Body of pancreas (tissue), 4 donors: ENCODE results near the gene NDUFAF5. TPM values are rescaled to one million over a fixed set of nuclear protein-coding genes. Genes with fewer than 3 reads are reported as not detected.

ENCODE experiments used
- ATAC-seq: fragments of 150-250 bp; one replicate; pipeline ENCODE4 v1.9.1; 2016
- DNase-seq, 4 donors: peaks; one replicate each; pipeline ENCODE4 v3.0.0-alpha.2; 2019
- H3K27ac ChIP-seq, 4 donors: fragments of 200-600 bp; sonication (generic); 1 replicate in 3 of 4; 2 replicates in 1 of 4; pipeline versions ENCODE4 v1.5.1 to v1.6.1; 2016 to 2019; ENCODE audit warnings: mild to moderate bottlenecking in 1 of 4, mixed read lengths in 1 of 4, moderate library complexity in 1 of 4
- H3K27me3 ChIP-seq, 2 donors: fragments of 200-600 bp; sonication (generic); one replicate each; pipeline ENCODE4 v1.6.0; 2016; ENCODE audit warnings: mild to moderate bottlenecking in 1 of 2
- H3K36me3 ChIP-seq, 2 donors: fragments of 200-600 bp; sonication (generic); replicated peaks in 1 of 2; 2 replicates each; pipeline ENCODE4 v1.5.1; 2016; ENCODE audit warnings: low read depth in 2 of 2; ENCODE audit not compliant: insufficient read depth in 1 of 2
- H3K4me1 ChIP-seq: fragments of 200-600 bp; sonication (generic); one replicate; pipeline ENCODE4 v1.6.0; 2016
- H3K4me3 ChIP-seq, 2 donors: fragments of 200-600 bp; sonication (generic); 1 replicate in 1 of 2; 2 replicates in 1 of 2; pipeline ENCODE4 v1.5.1; 2016 to 2019
- H3K9me3 ChIP-seq, 3 donors: fragments of 200-600 bp; sonication (generic); 1 replicate in 2 of 3; 2 replicates in 1 of 3; pipeline ENCODE4 v1.5.1; 2016
- POLR2A ChIP-seq, 3 donors: fragments of 450-650 bp; IDR thresholded peaks; one replicate each; pipeline ENCODE4 v1.6.1; 2016; ENCODE audit warnings: antibody characterized with exemption in 3 of 3, mild to moderate bottlenecking in 2 of 3
- WGBS, 2 donors: methylation state at CpG; one replicate each; pipeline ENCODE4 v1.1.5; 2017; 5-methylcytosine and 5-hydroxymethylcytosine counted together
- intact Hi-C: fragments of 100-400 bp; cut with DNase I; formaldehyde crosslinking; loops from one replicate; pipeline ENCODE4 v1.15.1; 2023
- total RNA-seq, 2 donors: library from RNA; depleted of rRNA; stranded (reverse); fragments of >200 nt; gene quantifications; one replicate each; pipeline ENCODE4 v1.1.0, GENCODE V29; 2016
- TF ChIP-seq, protein P1 (sequence below), 7 experiments: fragments of 450-650 bp in 4 of 7; fragments of 200-600 bp in 3 of 7; sonication (generic) in 3 of 7; IDR thresholded peaks; one replicate each; pipeline ENCODE4 v1.5.1; 2016 to 2019; ENCODE audit warnings: antibody characterized with exemption in 7 of 7

Gene NDUFAF5
- total RNA-seq, 2 donors from 2014 or later: 4.4 to 6.3 TPM

DNA sequence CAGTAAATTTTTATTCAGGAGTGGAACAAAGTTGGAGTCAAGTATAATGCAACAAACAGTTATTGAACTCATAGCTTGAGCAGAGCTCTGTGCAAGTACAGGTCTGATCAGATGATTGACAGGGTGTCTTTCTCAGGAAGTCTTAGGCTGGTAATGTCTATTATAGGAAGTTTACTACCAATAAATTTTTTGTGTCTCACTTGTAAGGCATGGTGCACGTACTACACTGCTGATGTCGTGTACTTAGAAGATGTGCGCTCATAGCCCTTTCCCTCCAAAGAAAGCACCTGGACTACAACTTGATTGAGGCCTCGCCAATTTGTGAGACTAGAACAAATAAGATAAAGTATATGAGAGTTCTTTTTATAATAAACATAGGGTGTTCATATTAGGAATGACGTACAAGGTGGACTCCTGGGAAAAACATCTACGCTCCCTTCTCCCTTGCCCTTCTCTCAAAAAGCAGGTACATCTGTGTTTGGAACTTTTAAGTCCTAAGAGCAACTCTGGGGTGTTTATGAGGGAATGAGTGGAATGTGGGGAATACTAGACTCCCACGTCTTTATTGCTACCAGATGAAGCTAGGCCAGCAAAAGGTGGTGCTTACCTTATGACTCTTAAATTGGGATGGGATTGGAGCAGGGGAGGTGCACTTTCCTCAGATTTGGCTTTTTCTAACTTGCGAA is 1.5 kb downstream of the NDUFAF5 start:
- no peak for TF ChIP-seq POLR2A (IDR thresholded peaks at IDR 0.05)
- TF ChIP-seq, protein P1, sequence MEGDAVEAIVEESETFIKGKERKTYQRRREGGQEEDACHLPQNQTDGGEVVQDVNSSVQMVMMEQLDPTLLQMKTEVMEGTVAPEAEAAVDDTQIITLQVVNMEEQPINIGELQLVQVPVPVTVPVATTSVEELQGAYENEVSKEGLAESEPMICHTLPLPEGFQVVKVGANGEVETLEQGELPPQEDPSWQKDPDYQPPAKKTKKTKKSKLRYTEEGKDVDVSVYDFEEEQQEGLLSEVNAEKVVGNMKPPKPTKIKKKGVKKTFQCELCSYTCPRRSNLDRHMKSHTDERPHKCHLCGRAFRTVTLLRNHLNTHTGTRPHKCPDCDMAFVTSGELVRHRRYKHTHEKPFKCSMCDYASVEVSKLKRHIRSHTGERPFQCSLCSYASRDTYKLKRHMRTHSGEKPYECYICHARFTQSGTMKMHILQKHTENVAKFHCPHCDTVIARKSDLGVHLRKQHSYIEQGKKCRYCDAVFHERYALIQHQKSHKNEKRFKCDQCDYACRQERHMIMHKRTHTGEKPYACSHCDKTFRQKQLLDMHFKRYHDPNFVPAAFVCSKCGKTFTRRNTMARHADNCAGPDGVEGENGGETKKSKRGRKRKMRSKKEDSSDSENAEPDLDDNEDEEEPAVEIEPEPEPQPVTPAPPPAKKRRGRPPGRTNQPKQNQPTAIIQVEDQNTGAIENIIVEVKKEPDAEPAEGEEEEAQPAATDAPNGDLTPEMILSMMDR (IDR thresholded peaks at IDR 0.05): no peak
- no peak for DNase-seq
- intact Hi-C loops: no loop called here
- Histone ChIP-seq H3K4me3 (no peak overlapping the region), H3K9me3 (no peaks in the 10 kb centered on the region), H3K4me1 (peaks cover 34% of the 10 kb centered on the region), H3K36me3 (peaks cover 0 to 2% of the 10 kb centered on the region in 2 donors), H3K27ac (peak overlapping the region in 1 of 4 donors; percentile 97), H3K27me3 (no peaks in the 10 kb centered on the region)
- no peak for ATAC-seq
- 54 to 60% methylated on average over 8 of the region's 8 CpGs for WGBS, 2 donors

DNA sequence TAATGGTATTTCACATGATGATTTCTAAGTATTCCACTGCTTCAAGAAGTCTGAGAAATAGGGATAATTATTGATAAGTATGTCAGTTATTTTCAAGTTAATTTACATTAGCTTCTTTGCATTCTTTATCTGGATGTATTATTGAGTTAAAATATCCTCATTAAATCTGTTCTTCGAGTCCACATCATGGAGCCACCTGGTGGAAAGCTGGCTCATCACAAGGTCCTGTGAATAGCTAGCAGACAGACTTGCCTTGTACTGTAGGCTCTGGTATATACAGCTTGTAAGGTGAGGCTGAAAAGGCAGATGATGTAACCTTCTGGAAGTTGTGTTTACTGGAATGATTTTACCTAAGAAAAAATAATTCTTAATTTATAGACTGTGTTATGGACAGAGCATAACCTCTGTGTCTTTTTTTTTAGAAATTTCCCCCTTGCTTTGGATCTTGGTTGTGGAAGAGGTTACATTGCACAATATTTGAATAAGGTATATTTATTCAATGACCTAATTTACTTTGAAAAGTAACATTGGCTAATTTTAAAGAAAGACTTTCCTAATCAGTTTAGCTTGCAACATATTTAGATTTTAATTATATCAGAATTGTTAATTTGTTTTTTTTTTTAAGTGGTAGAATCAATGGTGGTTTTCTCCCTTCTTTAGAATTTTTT is 3.5 kb downstream of the NDUFAF5 start:
- ATAC-seq (peak; percentile 48), DNase-seq (peak; percentile 61 to 70 (median 64))
- intact Hi-C loops: no loop called here
- H3K4me1 ChIP-seq: peaks cover 33% of the 10 kb centered on the region
- H3K27ac ChIP-seq: peak overlapping the region in 2 of 4 donors; percentile 43 to 53
- H3K4me3 ChIP-seq: no peak overlapping the region
- H3K36me3 ChIP-seq: peaks cover 0 to 2% of the 10 kb centered on the region in 2 donors
- H3K27me3 ChIP-seq: no peaks in the 10 kb centered on the region
- 0% methylated on average over 1 of the region's 1 CpG for WGBS, 2 donors
- no peak for TF ChIP-seq POLR2A (IDR thresholded peaks at IDR 0.05)
- TF ChIP-seq, protein P1 (IDR thresholded peaks at IDR 0.05): peak; percentile 12 to 48 (median 44)
- no peaks in the 10 kb centered on the region for H3K9me3 ChIP-seq

DNA sequence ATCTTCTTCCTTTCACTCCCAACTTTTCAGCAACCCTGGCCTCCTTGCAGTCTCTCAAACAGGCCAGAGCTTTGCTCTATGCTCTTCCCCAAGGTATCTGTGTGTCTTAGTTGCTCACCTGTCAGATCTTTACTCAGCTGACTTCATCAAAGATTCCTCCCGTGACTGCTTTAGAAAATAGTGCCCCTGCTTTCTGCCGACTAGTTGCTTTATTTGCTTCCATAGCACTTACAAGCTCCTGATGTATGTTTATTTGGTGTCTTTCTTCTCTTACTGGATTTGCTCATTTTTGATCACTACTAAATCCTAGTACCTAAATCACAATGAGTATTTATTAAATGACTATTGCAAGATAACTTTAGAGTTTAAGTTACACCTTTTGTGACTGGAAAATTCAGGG is 5.9 kb downstream of the NDUFAF5 start:
- H3K4me3 ChIP-seq: no peak overlapping the region
- H3K36me3 ChIP-seq: peaks cover 0 to 11% of the 10 kb centered on the region in 2 donors
- DNase-seq (no peak), ATAC-seq (no peak)
- H3K4me1 ChIP-seq: peaks cover 25% of the 10 kb centered on the region
- TF ChIP-seq, protein P1 (IDR thresholded peaks at IDR 0.05): no peak
- no peak for TF ChIP-seq POLR2A (IDR thresholded peaks at IDR 0.05)
- H3K27ac ChIP-seq: no peak overlapping the region
- intact Hi-C loops: no loop called here
- no peaks in the 10 kb centered on the region for H3K27me3 ChIP-seq
- no peaks in the 10 kb centered on the region for H3K9me3 ChIP-seq
- WGBS, 2 donors: 40 to 54% methylated on average over 2 of the region's 2 CpGs

DNA sequence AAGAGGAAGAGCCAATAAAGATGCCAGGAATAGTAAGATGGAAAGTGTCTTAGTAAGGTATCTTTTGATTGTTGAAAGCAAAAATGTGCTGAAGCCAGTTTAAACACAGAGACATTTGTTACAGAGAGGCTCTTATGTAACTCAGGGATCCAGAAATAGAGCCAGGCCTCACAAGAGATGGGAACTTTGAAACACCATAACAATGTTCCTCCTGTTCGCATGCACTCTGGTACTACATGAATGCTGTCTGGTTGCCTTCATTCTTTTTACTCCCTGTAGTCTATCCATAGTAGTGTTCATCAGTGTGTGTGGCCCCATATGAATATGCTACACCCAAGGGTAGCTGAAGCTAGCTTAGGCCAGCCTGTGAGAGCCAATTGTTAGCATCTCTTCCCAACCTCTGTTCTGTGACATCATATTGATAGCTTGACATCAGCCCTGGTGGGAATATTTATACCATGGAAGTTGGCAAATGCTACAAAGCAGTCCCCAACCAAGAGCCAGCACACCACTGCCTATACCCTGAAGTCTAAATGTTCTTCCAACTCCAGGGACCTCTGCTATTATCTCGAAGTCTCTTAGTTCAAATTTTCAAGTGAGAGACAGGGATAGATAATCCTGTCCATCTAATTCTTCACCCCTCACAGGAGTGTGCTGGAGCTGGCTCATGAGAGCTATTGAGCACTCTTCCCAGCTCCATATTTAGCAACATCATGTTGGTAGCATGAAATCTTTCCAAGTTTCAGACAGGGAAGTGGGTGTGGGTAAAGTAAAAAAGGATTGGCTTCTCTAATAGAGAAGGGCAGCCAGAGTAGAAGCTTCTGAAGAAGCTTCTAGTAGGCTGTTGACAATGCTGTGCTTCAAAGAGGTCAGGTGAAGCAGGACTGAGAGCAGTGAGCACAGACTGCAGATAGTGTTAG is 7.0 kb downstream of the NDUFAF5 start:
- no peak overlapping the region for H3K27ac ChIP-seq
- H3K36me3 ChIP-seq: peaks cover 0 to 18% of the 10 kb centered on the region in 2 donors
- DNase-seq (no peak), ATAC-seq (no peak)
- intact Hi-C loops: no loop called here
- no peak overlapping the region for H3K4me3 ChIP-seq
- H3K4me1 ChIP-seq: peaks cover 15% of the 10 kb centered on the region
- H3K27me3 ChIP-seq: no peaks in the 10 kb centered on the region
- no peaks in the 10 kb centered on the region for H3K9me3 ChIP-seq
- WGBS, 2 donors: 83 to 88% methylated on average over 2 of the region's 2 CpGs
- TF ChIP-seq, protein P1 (IDR thresholded peaks at IDR 0.05): no peak
- TF ChIP-seq POLR2A (IDR thresholded peaks at IDR 0.05): no peak
